ENCODE data around the gene FAM180B. TPM values are rescaled to one million over a fixed set of nuclear protein-coding genes. Genes with fewer than 3 reads are reported as not detected.
"Not testable (repeated sequence)": the region's sequence is repeated elsewhere in the genome, so short reads cannot be mapped to it uniquely, and the experiment has no call there.

The FAM180B gene, protein sequence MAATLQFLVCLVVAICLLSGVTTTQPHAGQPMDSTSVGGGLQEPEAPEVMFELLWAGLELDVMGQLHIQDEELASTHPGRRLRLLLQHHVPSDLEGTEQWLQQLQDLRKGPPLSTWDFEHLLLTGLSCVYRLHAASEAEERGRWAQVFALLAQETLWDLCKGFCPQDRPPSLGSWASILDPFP
- total RNA-seq: not detected in 2 replicates

GRCh38 chr11:47586098-47586855, at the start of gene FAM180B:
TSS of gene FAM180B (plus strand) at chr11:47586678. CDS start at chr11:47586769, 91 bp downstream.
- no peak for DNase-seq (ENCODE audit: low read depth)
- no peak within 1 kb of the TSS for H3K4me3 ChIP-seq (ENCODE audit: low read depth, low read length)
- no peak for TF ChIP-seq CTCF (conservative IDR thresholded peaks at IDR 0.05; ENCODE audit: low read depth, low read length)

DNA sequence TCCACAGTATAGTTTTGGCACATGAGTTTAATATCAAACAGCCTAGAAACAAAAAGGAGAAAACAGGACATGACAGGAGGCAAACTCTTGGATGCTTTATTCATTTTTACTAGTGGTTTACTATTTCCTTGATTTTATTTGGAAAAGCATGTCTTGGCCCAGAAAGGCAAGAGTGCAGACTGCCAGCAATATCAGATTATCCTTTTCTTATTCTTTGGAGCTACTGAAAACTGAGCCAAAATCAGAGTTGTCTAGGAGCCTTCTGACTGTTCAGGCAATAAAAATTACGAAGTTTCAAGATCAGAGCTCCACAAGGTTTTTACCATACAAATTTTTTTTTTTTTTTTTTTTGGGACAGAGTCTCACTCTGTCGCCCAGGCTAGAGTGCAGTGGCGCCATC, 49.6 kb upstream of the FAM180B start:
- no peak for TF ChIP-seq CTCF (conservative IDR thresholded peaks at IDR 0.05; ENCODE audit: low read depth, low read length)
- DNase-seq (ENCODE audit: low read depth): no peak
- H3K4me3 ChIP-seq (ENCODE audit: low read depth, low read length): no peak overlapping the region

- DNase-seq (ENCODE audit: low read depth): peak; percentile 76
- TF ChIP-seq CTCF (conservative IDR thresholded peaks at IDR 0.05; ENCODE audit: low read depth, low read length): no peak
- no peak overlapping the region for H3K4me3 ChIP-seq (ENCODE audit: low read depth, low read length)
Observed at GRCh38 chr11:47538741-47539565, 47.5 kb upstream of the FAM180B start.

DNA sequence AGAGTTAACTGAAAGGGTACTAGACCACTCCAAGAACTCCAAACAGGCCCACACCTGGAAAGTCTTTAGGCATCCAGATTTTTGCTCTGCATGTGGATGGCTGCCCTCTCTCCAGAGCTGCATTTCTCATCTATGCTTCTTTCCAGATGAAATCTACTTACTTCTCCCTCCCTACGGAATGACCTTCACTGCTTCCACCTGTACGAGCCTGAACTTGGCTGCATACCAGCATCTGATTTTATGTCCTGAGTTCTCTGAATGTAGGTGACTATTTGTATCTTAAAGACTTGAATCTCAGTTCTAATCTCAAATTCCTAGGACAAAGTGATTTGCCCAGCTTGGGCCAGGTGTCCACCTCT, 46.8 kb upstream of the FAM180B start:
- no peak for DNase-seq (ENCODE audit: low read depth)
- H3K4me3 ChIP-seq (ENCODE audit: low read depth, low read length): no peak overlapping the region
- no peak for TF ChIP-seq CTCF (conservative IDR thresholded peaks at IDR 0.05; ENCODE audit: low read depth, low read length)

GRCh38 chr11:47541070-47541469, 45.4 kb upstream of the FAM180B start:
- DNase-seq (ENCODE audit: low read depth): no peak
- TF ChIP-seq CTCF (conservative IDR thresholded peaks at IDR 0.05; ENCODE audit: low read depth, low read length): no peak
- no peak overlapping the region for H3K4me3 ChIP-seq (ENCODE audit: low read depth, low read length)

DNA sequence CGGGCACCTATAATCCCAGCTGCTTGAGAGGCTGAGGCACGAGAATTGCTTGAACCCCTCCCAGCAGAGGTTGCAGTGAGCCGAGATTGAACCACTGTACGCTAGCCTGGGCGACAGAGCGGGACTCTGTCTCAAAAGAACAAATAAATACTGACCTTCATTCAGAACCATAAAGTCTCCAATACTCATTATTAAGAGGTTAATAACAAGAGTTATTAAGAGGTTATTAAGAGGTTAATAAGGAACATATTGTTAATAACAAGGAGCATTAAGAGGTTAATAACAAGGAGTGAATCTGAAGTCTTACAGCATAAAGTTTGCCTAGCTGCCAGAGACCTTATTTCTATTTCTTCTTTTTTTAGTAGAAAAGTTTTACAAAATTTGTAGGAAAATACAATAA, 41.2 kb upstream of the FAM180B start:
- no peak overlapping the region for H3K4me3 ChIP-seq (ENCODE audit: low read depth, low read length)
- DNase-seq (ENCODE audit: low read depth): no peak
- TF ChIP-seq CTCF (conservative IDR thresholded peaks at IDR 0.05; ENCODE audit: low read depth, low read length): no peak

DNA sequence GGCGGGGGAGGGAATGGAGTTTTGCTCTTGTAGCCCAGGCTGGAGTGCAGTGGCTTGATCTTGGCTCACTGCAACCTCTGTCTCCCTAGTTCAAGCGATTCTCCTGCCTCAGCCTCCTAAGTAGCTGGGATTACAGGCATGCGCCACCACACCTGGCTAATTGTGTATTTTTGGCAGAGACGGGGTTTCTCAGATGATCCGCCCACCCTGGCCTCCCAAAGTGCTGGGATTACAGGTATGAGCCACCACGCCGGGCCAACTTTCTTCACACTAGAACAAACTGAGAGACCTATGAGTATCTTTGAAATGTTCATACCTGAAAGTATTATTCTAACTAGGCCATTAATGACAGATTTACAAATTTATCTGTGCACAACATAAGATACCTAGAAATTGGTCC, 40.2 kb upstream of the FAM180B start:
- not testable (repeated sequence) for DNase-seq (ENCODE audit: low read depth); H3K4me3 ChIP-seq (ENCODE audit: low read depth, low read length)

Measured in epithelial cell of proximal tubule (primary cell).